Tibial nerve (tissue), 4 donors: Measurements from ENCODE around the gene TMEM255B.

Experiments
- EP300 ChIP-seq, 2 donors: sonication (generic); formaldehyde crosslinking; IDR thresholded peaks; one replicate each; pipeline ENCODE4 v1.6.1; 2017; ENCODE audit warnings: antibody characterized with exemption in 2 of 2, mild to moderate bottlenecking in 1 of 2
- POLR2A ChIP-seq, 2 donors: fragments of 450-650 bp; IDR thresholded peaks; one replicate each; pipeline ENCODE4 v1.6.1; 2017; ENCODE audit warnings: antibody characterized with exemption in 2 of 2, mild to moderate bottlenecking in 2 of 2, moderate library complexity in 2 of 2
- TF ChIP-seq, protein P1 (sequence below), 5 experiments: fragments of 200-600 bp in 3 of 5; fragments of 450-650 bp in 2 of 5; sonication (generic) in 3 of 5; IDR thresholded peaks; one replicate each; pipeline ENCODE4 v1.5.1; 2016 to 2019; ENCODE audit warnings: antibody characterized with exemption in 5 of 5, mild to moderate bottlenecking in 3 of 5, moderate library complexity in 2 of 5

DNA sequence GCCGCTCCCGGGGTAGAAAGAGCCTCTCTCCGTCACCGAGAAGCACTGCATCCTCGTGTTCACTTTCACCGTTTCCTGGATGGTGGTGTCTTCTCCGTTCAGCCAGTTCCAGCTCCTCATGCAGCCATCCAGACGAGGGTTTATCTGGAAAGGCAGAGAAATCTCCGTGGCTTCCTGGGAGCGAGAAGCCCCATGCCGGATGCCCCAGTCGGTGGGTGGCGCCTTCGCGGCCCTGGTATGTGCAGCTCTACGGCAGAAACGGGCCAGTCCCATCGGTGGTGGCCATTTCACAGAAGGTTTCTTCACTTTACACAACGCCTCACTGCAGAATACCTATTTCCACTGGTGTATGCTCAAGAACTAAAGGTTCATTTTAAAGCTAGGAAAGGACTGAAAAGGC lies 68.0 kb downstream of the TMEM255B start:
- TF ChIP-seq POLR2A (IDR thresholded peaks at IDR 0.05) (no peak), EP300 (IDR thresholded peaks at IDR 0.05) (no peak)
- TF ChIP-seq, protein P1, sequence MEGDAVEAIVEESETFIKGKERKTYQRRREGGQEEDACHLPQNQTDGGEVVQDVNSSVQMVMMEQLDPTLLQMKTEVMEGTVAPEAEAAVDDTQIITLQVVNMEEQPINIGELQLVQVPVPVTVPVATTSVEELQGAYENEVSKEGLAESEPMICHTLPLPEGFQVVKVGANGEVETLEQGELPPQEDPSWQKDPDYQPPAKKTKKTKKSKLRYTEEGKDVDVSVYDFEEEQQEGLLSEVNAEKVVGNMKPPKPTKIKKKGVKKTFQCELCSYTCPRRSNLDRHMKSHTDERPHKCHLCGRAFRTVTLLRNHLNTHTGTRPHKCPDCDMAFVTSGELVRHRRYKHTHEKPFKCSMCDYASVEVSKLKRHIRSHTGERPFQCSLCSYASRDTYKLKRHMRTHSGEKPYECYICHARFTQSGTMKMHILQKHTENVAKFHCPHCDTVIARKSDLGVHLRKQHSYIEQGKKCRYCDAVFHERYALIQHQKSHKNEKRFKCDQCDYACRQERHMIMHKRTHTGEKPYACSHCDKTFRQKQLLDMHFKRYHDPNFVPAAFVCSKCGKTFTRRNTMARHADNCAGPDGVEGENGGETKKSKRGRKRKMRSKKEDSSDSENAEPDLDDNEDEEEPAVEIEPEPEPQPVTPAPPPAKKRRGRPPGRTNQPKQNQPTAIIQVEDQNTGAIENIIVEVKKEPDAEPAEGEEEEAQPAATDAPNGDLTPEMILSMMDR (IDR thresholded peaks at IDR 0.05) = no peak
